SU-DHL-6 (cell line): ENCODE results near the gene BCAS3.

Experiments
- CTCF ChIP-seq: fragments of 200-600 bp; sonication (generic); IDR thresholded peaks from one replicate; pipeline ENCODE4 v1.5.1; 2017; ENCODE audit warnings: antibody characterized with exemption, mild to moderate bottlenecking, low read length, moderate library complexity; ENCODE audit not compliant: insufficient read depth, poor library complexity, severe bottlenecking
- EZH2phosphoT487 ChIP-seq: fragments of 200-600 bp; sonication (generic), shearing (Covaris generic); conservative IDR thresholded peaks from 2 replicates; pipeline ENCODE4 v1.6.1; 2018; ENCODE audit warnings: mild to moderate bottlenecking, antibody characterized with exemption, low read length, moderate library complexity, mixed read lengths

GRCh38 chr17:61212655-61213054 lies 535.0 kb downstream of the BCAS3 start:
- TF ChIP-seq CTCF (no peak), EZH2phosphoT487 (no peak)
